Nephron progenitor cell (in vitro differentiated cells): ENCODE measurements around the gene C12orf57.

Source experiments
- DNase-seq: peaks from one replicate; pipeline ENCODE4 v3.0.0; 2021
- H3K27ac Mint-ChIP-seq: 2 replicates; pipeline ENCODE4 v1.8.0; 2021; ENCODE audit warnings: mild to moderate bottlenecking, moderate library complexity, mixed read lengths
- H3K27me3 Mint-ChIP-seq: 2 replicates; pipeline ENCODE4 v1.8.0; 2021; ENCODE audit warnings: mild to moderate bottlenecking, low read depth, mixed read lengths; ENCODE audit not compliant: poor library complexity
- H3K36me3 Mint-ChIP-seq: 2 replicates; pipeline ENCODE4 v1.8.0; 2021; ENCODE audit warnings: low read depth, mixed read lengths
- H3K4me1 Mint-ChIP-seq: 2 replicates; pipeline ENCODE4 v1.8.0; 2021; ENCODE audit warnings: mixed read lengths
- H3K4me3 Mint-ChIP-seq: 2 replicates; pipeline ENCODE4 v1.8.0; 2021; ENCODE audit warnings: mild to moderate bottlenecking, moderate library complexity, mixed read lengths
- H3K9me3 Mint-ChIP-seq: 2 replicates; pipeline ENCODE4 v1.8.0; 2021; ENCODE audit warnings: mild to moderate bottlenecking, moderate library complexity, mixed read lengths
- CTCF ChIP-seq: fragments of 200-600 bp; sonication (generic); IDR thresholded peaks from 2 replicates; pipeline ENCODE4 v1.5.0; 2021; ENCODE audit warnings: antibody characterized with exemption

The C12orf57 gene

GRCh38 chr12:6965026-6965661 is 21.3 kb downstream of the C12orf57 start:
- H3K36me3 Mint-ChIP-seq: peaks cover 39% of the 10 kb centered on the region
- TF ChIP-seq CTCF: peak; percentile 90
- DNase-seq: peak; percentile 88
- H3K4me3 Mint-ChIP-seq: no peak overlapping the region
- H3K27ac Mint-ChIP-seq: peak overlapping the region; percentile 85
- H3K27me3 Mint-ChIP-seq: no peaks in the 10 kb centered on the region
- H3K4me1 Mint-ChIP-seq: peaks cover 52% of the 10 kb centered on the region
- no peaks in the 10 kb centered on the region for H3K9me3 Mint-ChIP-seq

DNA sequence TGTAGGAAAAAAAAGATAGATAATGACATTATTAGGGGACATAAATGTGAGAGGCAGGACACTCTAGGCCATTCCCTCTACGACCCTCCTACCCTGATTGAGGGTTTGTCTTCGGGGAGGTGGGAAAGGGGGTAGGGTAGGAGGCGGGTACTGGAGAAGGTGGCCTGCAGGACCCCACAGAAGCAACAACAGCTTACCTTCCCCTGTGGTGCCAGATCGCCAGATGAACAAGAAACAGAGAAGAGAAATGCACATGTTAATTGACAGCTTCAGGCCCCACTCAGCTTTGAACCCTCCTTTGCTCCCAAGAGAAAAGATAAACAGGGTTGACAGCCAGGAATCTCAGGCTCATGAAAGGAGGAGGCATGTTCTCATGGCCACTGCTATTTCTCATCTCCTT is 21.9 kb downstream of the C12orf57 start:
- Mint-ChIP-seq H3K4me3 (no peak overlapping the region), H3K36me3 (peaks cover 39% of the 10 kb centered on the region), H3K4me1 (peaks cover 50% of the 10 kb centered on the region), H3K9me3 (no peaks in the 10 kb centered on the region), H3K27me3 (no peaks in the 10 kb centered on the region), H3K27ac (peak overlapping the region; percentile 85)
- no peak for DNase-seq
- no peak for TF ChIP-seq CTCF

DNA sequence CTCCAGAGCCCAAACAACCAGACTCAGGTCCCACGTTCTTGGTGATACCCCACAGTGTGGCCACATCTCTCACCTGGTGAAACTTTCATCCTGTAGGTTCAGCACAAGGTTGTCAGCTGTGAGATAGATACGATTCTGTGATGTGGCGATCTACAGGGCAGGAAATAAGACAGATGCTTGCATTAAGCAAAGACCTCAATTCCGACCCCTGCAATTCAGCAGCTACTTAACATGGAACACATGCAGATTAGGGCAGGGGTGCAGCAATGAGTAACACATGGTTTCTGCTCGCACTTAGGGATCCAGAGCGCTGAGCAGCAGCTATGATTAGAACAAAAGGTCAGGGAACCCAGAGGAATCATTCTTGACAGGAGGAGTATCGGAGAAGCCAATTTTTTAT is 22.5 kb downstream of the C12orf57 start:
- Mint-ChIP-seq H3K4me3 (no peak overlapping the region), H3K36me3 (peaks cover 39% of the 10 kb centered on the region), H3K9me3 (no peaks in the 10 kb centered on the region), H3K4me1 (peaks cover 48% of the 10 kb centered on the region), H3K27ac (peak overlapping the region; percentile 86), H3K27me3 (no peaks in the 10 kb centered on the region)
- DNase-seq: no peak
- no peak for TF ChIP-seq CTCF

DNA sequence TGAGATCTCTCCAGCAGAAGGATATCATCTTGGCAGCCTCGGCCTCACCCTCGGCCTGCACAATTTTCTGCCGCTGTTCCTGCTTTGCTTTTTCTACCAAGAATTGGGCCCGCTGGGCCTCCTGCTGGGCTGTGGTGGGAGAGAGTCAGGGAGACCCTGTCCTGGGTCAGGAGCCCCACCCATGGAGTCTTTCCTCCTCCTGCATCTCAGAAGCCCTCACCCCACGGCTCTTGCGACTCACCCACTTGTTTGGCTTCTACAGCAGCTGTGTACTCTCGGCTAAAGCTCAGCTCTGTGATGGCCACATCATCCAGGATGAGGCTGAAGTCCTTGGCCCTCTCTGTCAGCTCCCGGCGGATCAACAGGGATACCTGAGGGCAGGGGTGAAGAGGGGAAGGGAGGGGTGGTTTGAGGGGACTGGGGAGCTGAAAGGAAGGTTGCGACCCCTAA is 23.9 kb downstream of the C12orf57 start:
- H3K27ac Mint-ChIP-seq: no peak overlapping the region
- peaks cover 48% of the 10 kb centered on the region for H3K4me1 Mint-ChIP-seq
- H3K9me3 Mint-ChIP-seq: no peaks in the 10 kb centered on the region
- no peak overlapping the region for H3K4me3 Mint-ChIP-seq
- peaks cover 39% of the 10 kb centered on the region for H3K36me3 Mint-ChIP-seq
- no peaks in the 10 kb centered on the region for H3K27me3 Mint-ChIP-seq
- no peak for DNase-seq
- no peak for TF ChIP-seq CTCF

GRCh38 chr12:6968426-6968825 is 24.6 kb downstream of the C12orf57 start:
- DNase-seq: no peak
- Mint-ChIP-seq H3K36me3 (peaks cover 39% of the 10 kb centered on the region), H3K27me3 (peaks cover 2% of the 10 kb centered on the region), H3K4me3 (peak overlapping the region; percentile 100), H3K9me3 (no peaks in the 10 kb centered on the region), H3K4me1 (peaks cover 52% of the 10 kb centered on the region), H3K27ac (peak overlapping the region; percentile 67)
- no peak for TF ChIP-seq CTCF

GRCh38 chr12:6970096-6970527 is 26.3 kb downstream of the C12orf57 start:
- H3K4me1 Mint-ChIP-seq: peaks cover 52% of the 10 kb centered on the region
- H3K36me3 Mint-ChIP-seq: peaks cover 47% of the 10 kb centered on the region
- H3K9me3 Mint-ChIP-seq: no peaks in the 10 kb centered on the region
- peak; percentile 46 for DNase-seq
- TF ChIP-seq CTCF: no peak
- peak overlapping the region; percentile 100 for H3K4me3 Mint-ChIP-seq
- peak overlapping the region; percentile 100 for H3K27ac Mint-ChIP-seq
- H3K27me3 Mint-ChIP-seq: peaks cover 4% of the 10 kb centered on the region
